Karpas-422 (cell line): ENCODE data around the gene GOLIM4. TPM values are rescaled to one million over a fixed set of nuclear protein-coding genes. Genes with fewer than 3 reads are reported as not detected.

Experiments used
- DNase-seq: peaks from one replicate; pipeline ENCODE4 v3.0.0-alpha.2; 2015
- H2AFZ ChIP-seq: fragments of 200-600 bp; sonication (generic); 2 replicates; pipeline ENCODE4 v1.6.1; 2014; ENCODE audit warnings: antibody characterized with exemption, low read length, mixed read lengths
- H3K27ac ChIP-seq: fragments of 200-600 bp; sonication (generic); 2 replicates; pipeline ENCODE4 v1.5.1; 2014; ENCODE audit warnings: mild to moderate bottlenecking, low read length, moderate library complexity
- H3K27me3 ChIP-seq: fragments of 200-600 bp; sonication (generic); 2 replicates; pipeline ENCODE4 v1.6.1; 2014; ENCODE audit warnings: low read length, mixed read lengths
- H3K36me3 ChIP-seq: fragments of 200-600 bp; sonication (generic); 2 replicates; pipeline ENCODE4 v1.6.1; 2014; ENCODE audit warnings: low read length, mixed read lengths; ENCODE audit not compliant: insufficient read depth
- H3K4me1 ChIP-seq: fragments of 200-600 bp; sonication (generic); 2 replicates; pipeline ENCODE4 v1.6.1; 2014; ENCODE audit warnings: mild to moderate bottlenecking, low read length, mixed read lengths
- H3K4me2 ChIP-seq: fragments of 200-600 bp; sonication (generic); 2 replicates; pipeline ENCODE4 v1.6.1; 2014; ENCODE audit warnings: low read length, low read depth, mild to moderate bottlenecking; ENCODE audit not compliant: poor library complexity, severe bottlenecking
- H3K4me3 ChIP-seq: fragments of 200-600 bp; sonication (generic); 2 replicates; pipeline ENCODE4 v1.5.1; 2014; ENCODE audit warnings: mild to moderate bottlenecking, antibody characterized with exemption, low read length, mixed read lengths
- H3K79me2 ChIP-seq: fragments of 200-600 bp; sonication (generic); 2 replicates; pipeline ENCODE4 v1.6.1; 2014; ENCODE audit warnings: mild to moderate bottlenecking, low read length, mixed read lengths
- H3K9ac ChIP-seq: fragments of 200-600 bp; sonication (generic); 2 replicates; pipeline ENCODE4 v1.6.0; 2014; ENCODE audit warnings: low read length
- H3K9me2 ChIP-seq: fragments of 200-600 bp; sonication (generic), shearing (Covaris generic); replicated peaks from 2 replicates; pipeline ENCODE4 v1.6.0; 2014; ENCODE audit warnings: mild to moderate bottlenecking, low read length, moderate library complexity; ENCODE audit not compliant: insufficient read depth
- H3K9me3 ChIP-seq: fragments of 300-700, 200-600 bp; sonication (generic); 2 replicates; pipeline ENCODE4 v1.6.1; 2014; ENCODE audit warnings: low read length, mixed read lengths
- H4K20me1 ChIP-seq: fragments of 200-600 bp; sonication (generic); 2 replicates; pipeline ENCODE4 v1.6.1; 2014; ENCODE audit warnings: mild to moderate bottlenecking, antibody characterized with exemption, low read length, low read depth; ENCODE audit not compliant: insufficient read depth
- total RNA-seq: library from RNA; depleted of rRNA; stranded (reverse); fragments of >200 nt; shearing (Covaris generic); gene quantifications from 2 replicates; pipeline ENCODE4 v1.2.3, GENCODE V29; 2014; ENCODE audit warnings: low replicate concordance

The GOLIM4 gene
- total RNA-seq, 1 experiment from 2014 or later = 2.6 TPM

DNA sequence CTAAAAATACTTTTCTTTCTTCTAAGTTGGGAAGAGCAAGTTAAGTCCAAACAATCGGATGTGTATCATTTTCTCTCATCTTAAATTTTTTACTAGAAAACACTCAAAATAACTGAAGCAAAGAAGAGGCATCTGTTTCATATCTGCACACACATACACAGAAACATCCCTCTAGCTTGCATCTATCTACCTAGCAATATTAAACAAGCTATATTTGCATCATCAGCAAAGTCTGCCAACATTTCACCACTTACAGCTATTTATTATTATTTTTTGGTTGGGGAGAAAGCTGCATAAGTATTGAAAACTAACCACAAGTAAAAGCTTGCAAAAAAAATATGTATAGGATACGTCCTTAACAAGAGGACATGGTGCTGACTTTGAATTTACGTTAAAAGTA, 1.9 kb downstream of the GOLIM4 start:
- Histone ChIP-seq H2AFZ (no peak overlapping the region), H3K27ac (no peak overlapping the region), H3K27me3 (no peaks in the 10 kb centered on the region), H3K9me3 (no peaks in the 10 kb centered on the region), H3K9me2 (no peaks in the 10 kb centered on the region), H3K4me1 (peaks cover 37% of the 10 kb centered on the region), H3K4me3 (peak overlapping the region; percentile 93), H3K79me2 (peaks cover 29% of the 10 kb centered on the region), H3K36me3 (no peaks in the 10 kb centered on the region), H3K9ac (peak overlapping the region; percentile 82), H4K20me1 (peaks cover 30% of the 10 kb centered on the region; the same call in 1 of the 2 replicates), H3K4me2 (peak overlapping the region; percentile 92)
- DNase-seq = peak; percentile 43

DNA sequence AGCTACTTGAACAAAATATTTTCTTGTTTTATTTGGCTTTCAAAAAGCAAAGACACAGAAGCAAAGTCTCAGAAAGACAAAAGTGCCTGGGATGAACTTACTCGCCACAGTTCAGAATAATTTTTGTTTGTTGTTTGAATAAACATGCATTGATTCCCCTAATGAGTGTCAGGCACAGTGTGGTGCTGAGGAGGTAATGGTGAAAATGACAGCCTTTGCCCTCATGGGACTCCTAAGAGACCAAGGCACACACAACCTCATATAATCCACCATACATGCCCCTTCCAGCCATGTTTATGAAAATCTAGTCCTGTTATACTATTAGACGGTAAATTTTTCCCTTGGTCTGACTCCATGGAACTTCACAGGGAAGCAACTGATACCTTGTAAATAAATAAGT, 2.5 kb downstream of the GOLIM4 start:
- Histone ChIP-seq H3K79me2 (peaks cover 29% of the 10 kb centered on the region), H3K4me2 (peak overlapping the region; percentile 92), H4K20me1 (peaks cover 30% of the 10 kb centered on the region; the same call in 1 of the 2 replicates), H3K4me1 (peaks cover 40% of the 10 kb centered on the region), H3K9ac (peak overlapping the region; percentile 82), H2AFZ (no peak overlapping the region), H3K9me2 (no peaks in the 10 kb centered on the region), H3K4me3 (peak overlapping the region; percentile 93), H3K9me3 (no peaks in the 10 kb centered on the region), H3K36me3 (no peaks in the 10 kb centered on the region), H3K27ac (no peak overlapping the region), H3K27me3 (no peaks in the 10 kb centered on the region)
- no peak for DNase-seq

DNA sequence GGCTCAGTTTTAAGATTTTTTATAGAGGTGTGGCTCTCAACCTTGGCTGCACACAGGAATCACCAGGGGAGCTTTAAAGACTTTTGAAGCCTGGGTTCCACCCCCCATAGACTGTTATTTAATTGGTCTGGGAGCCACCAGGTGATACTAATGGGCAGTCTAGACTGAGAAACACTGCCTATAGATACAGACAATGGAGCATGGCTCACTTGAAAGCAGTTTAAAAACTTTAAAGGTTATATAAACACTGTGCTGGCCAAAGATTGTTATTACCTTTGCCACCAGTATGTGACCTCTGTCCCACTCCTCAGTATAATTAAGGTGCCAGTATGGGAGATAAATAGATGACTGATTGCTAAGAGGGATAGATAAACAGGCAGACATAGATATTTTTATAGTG, 3.8 kb downstream of the GOLIM4 start:
- peaks cover 29% of the 10 kb centered on the region for H3K79me2 ChIP-seq
- peaks cover 34% of the 10 kb centered on the region for H4K20me1 ChIP-seq
- H3K4me3 ChIP-seq = no peak overlapping the region

DNA sequence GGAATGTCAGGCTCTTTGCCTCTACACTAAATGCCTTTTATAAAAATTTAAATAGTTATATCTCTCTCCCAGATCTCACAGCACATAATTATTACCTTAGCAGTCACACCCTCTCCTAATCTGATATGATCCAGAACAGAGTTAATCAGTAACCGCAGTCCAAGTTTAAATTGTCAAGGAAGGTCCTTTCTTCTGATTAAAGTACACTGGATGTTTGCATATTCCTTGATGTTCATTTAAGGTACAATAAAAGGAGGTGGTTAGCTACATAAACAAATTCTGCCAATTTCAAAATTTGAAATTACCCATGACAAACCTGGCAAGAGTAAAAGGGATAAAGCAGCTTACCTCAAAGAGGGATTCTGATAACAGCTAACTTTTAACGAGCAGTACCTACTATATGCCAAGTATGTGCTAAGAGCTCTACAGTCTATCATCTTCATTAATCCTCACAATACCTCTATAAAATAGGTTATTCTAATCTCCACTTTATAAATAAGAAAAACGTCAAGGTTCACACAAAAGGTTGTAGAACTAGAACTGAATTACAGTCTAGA, 4.3 kb downstream of the GOLIM4 start:
- Histone ChIP-seq H3K4me1 (peaks cover 37% of the 10 kb centered on the region), H3K9me3 (no peaks in the 10 kb centered on the region), H3K4me2 (no peak overlapping the region), H3K9me2 (no peaks in the 10 kb centered on the region), H3K27ac (no peak overlapping the region), H3K79me2 (peaks cover 34% of the 10 kb centered on the region), H3K36me3 (no peaks in the 10 kb centered on the region), H2AFZ (no peak overlapping the region), H3K9ac (no peak overlapping the region), H4K20me1 (peaks cover 39% of the 10 kb centered on the region), H3K27me3 (no peaks in the 10 kb centered on the region), H3K4me3 (no peak overlapping the region)
- DNase-seq = no peak

More for the DNA sequence above, 3.8 kb downstream of the GOLIM4 start:
- Histone ChIP-seq H3K4me2 (no peak overlapping the region), H3K9ac (no peak overlapping the region), H2AFZ (no peak overlapping the region), H3K27me3 (no peaks in the 10 kb centered on the region), H3K4me1 (peaks cover 42% of the 10 kb centered on the region), H3K36me3 (no peaks in the 10 kb centered on the region), H3K9me3 (no peaks in the 10 kb centered on the region), H3K9me2 (no peaks in the 10 kb centered on the region), H3K27ac (no peak overlapping the region)
- no peak for DNase-seq

DNA sequence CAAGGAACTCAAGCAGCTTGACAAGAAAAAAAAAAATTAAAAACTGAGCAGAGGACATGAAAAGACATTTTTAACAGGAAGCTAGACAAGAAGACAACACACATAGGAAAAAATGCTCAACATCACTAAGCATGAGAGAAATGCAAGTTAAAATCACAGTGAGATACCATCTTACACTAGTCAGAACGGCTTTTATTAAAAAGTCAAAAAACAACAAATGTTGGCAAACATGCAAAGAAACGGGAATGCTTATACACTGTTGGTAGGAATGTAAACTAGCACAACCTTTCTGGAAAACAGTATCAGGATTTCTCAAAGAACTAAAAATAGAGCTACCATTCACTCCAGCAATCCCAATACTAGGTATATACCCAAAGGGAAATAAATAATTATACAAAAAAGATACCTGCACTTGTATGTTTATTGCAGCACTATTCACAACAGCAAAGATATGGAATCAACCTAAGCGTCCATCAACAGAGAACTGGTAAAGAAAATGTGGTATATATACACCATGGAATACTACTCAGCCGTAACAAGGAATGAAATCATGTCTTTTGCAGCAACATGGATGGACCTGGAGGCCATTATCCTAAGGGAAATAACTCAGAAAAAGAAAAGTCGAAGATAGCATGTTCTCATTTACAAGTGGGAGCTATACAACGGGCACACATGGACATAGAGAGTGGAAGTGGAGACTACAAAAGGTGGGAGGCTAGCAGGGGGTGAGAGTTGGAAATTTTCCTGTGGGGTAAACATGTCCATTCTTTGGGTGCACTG, 5.2 kb downstream of the GOLIM4 start:
- no peak overlapping the region for H3K4me3 ChIP-seq
- H3K9me3 ChIP-seq = no peaks in the 10 kb centered on the region
- no peak overlapping the region for H3K27ac ChIP-seq
- no peak overlapping the region for H3K9ac ChIP-seq
- peaks cover 36% of the 10 kb centered on the region for H3K79me2 ChIP-seq
- H3K9me2 ChIP-seq = no peaks in the 10 kb centered on the region
- H3K4me1 ChIP-seq = peaks cover 40% of the 10 kb centered on the region
- no peak overlapping the region for H2AFZ ChIP-seq
- no peaks in the 10 kb centered on the region for H3K36me3 ChIP-seq
- no peak overlapping the region for H3K4me2 ChIP-seq
- H4K20me1 ChIP-seq = peaks cover 42% of the 10 kb centered on the region
- DNase-seq = no peak
- no peaks in the 10 kb centered on the region for H3K27me3 ChIP-seq

DNA sequence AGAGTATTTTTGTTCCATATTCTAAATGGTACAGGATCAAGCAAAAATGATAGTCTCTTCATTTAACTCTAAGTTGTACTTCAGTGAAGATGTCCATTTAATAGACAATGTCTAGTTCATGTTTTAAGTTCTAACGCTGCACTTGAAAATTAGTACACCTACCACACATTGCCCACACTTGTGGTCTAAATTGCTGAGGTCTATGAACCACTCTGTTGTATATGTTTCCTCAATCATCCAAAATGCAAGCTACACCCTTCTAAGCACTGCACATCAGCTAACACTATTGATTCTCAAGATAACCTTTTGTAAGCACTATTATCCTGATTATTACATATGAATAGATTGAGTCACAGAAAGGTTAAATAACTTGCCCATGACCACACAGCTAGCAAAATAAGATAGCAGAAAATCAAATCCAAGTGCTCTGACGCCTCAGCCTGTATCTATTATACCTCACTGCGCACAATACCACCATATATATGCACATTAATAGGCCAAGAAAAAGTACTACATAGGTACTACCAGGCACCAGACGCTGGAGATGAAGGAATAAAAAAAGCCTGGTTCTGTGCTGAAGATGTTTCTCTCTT, 6.4 kb downstream of the GOLIM4 start:
- Histone ChIP-seq H2AFZ (no peak overlapping the region), H3K9ac (no peak overlapping the region), H3K79me2 (peaks cover 46% of the 10 kb centered on the region), H3K9me2 (no peaks in the 10 kb centered on the region), H3K4me2 (no peak overlapping the region), H3K4me1 (peaks cover 41% of the 10 kb centered on the region), H4K20me1 (peaks cover 54% of the 10 kb centered on the region), H3K4me3 (no peak overlapping the region), H3K36me3 (no peaks in the 10 kb centered on the region), H3K9me3 (no peaks in the 10 kb centered on the region), H3K27ac (no peak overlapping the region), H3K27me3 (no peaks in the 10 kb centered on the region)
- DNase-seq = no peak

DNA sequence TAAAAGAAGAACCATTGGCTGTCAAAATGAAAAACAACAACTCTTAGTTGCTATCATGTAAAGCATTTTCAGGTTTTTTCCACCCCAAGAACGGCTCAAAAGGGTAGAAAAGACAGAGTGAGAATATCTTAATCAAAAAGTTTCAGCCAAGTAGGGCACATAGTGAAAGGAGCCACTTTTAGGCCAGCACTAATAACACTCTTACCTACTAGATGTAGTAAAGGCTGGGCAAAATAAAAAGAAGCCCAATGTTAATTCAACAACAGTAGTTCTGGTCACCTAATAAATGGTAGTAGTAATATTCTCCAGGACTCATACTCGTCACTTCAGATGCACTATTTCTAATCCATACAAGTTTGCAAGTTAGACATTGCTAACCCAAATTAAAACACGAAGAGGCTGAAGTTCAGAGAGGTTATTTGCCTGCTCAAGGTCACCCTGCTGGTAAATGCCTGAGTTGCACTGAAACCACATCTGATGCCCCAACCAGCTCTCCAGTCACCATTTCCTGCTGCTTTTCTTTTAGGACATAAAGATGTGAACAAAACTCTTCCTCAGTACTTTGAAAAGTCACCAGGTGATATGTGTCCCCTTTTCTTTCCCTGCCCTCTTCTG, 7.5 kb downstream of the GOLIM4 start:
- no peak overlapping the region for H3K27ac ChIP-seq
- H3K4me1 ChIP-seq = peaks cover 30% of the 10 kb centered on the region
- no peaks in the 10 kb centered on the region for H3K36me3 ChIP-seq
- DNase-seq = peak; percentile 76
- H3K9me3 ChIP-seq = no peaks in the 10 kb centered on the region
- H3K4me2 ChIP-seq = no peak overlapping the region
- H3K9ac ChIP-seq = no peak overlapping the region
- H3K27me3 ChIP-seq = no peaks in the 10 kb centered on the region
- no peak overlapping the region for H2AFZ ChIP-seq
- H3K4me3 ChIP-seq = no peak overlapping the region
- peaks cover 63% of the 10 kb centered on the region for H4K20me1 ChIP-seq
- H3K79me2 ChIP-seq = peaks cover 40% of the 10 kb centered on the region
- H3K9me2 ChIP-seq = no peaks in the 10 kb centered on the region

DNA sequence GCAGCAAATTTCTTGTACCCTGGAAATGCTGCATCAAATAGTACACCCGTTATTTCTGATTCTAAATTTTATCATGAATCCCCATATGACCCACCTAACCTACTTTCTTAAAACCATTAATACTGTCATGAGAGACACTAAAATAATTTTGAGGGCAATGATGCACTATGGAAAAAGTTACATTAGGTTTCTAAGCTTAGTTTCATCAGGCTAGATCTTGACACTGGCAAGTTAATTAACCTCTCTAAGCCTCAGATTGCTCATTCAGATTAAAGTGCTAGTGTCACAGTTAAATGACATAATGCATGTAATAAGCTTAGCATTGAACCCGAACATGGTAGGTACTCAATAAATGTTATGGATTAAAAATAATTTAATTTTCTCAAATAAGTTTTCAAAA, 8.2 kb downstream of the GOLIM4 start:
- Histone ChIP-seq H3K9me2 (no peaks in the 10 kb centered on the region), H2AFZ (no peak overlapping the region), H3K4me3 (no peak overlapping the region), H3K4me2 (no peak overlapping the region), H3K9me3 (no peaks in the 10 kb centered on the region), H3K36me3 (no peaks in the 10 kb centered on the region), H3K27me3 (no peaks in the 10 kb centered on the region), H3K27ac (no peak overlapping the region), H3K4me1 (peaks cover 23% of the 10 kb centered on the region), H3K9ac (no peak overlapping the region), H4K20me1 (peaks cover 61% of the 10 kb centered on the region), H3K79me2 (peaks cover 34% of the 10 kb centered on the region)
- DNase-seq = no peak
